SK-N-SH (cell line): ENCODE measurements around the gene ELOVL6. TPM values are rescaled to one million over a fixed set of nuclear protein-coding genes. Genes with fewer than 3 reads are reported as not detected.

Experiments used
- EP300 ChIP-seq, 2 experiments: IDR thresholded peaks; 2 replicates each; pipeline versions ENCODE4 v1.4.0 to v1.6.1; 2012; ENCODE audit warnings: borderline replicate concordance in 1 of 2, low read depth in 1 of 2, low read length in 1 of 2
- FOSL2 ChIP-seq: IDR thresholded peaks from 2 replicates; pipeline ENCODE4 v1.4.0; 2012; ENCODE audit warnings: low read depth, mild to moderate bottlenecking, moderate library complexity, borderline replicate concordance
- GABPA ChIP-seq: IDR thresholded peaks from 2 replicates; pipeline ENCODE4 v1.4.0; 2012; ENCODE audit warnings: low read depth, mild to moderate bottlenecking
- GATA2 ChIP-seq: sonication (generic); formaldehyde crosslinking; IDR thresholded peaks from 2 replicates; pipeline ENCODE4 v1.5.0; 2020; ENCODE audit warnings: mild to moderate bottlenecking, missing genetic modification reagents
- MXI1 ChIP-seq: IDR thresholded peaks from 2 replicates; pipeline ENCODE4 v1.6.1; 2012; ENCODE audit warnings: mild to moderate bottlenecking, low read depth, low read length, improper control_type of control experiment
- RAD21 ChIP-seq: IDR thresholded peaks from 2 replicates; pipeline ENCODE4 v1.6.1; 2012; ENCODE audit warnings: mild to moderate bottlenecking, low read length
- SIN3A ChIP-seq: IDR thresholded peaks from 2 replicates; pipeline ENCODE4 v1.6.1; 2012; ENCODE audit warnings: low read depth, mild to moderate bottlenecking, low read length, moderate library complexity, borderline replicate concordance
- SMC3 ChIP-seq: IDR thresholded peaks from 2 replicates; pipeline ENCODE4 v1.6.1; 2012; ENCODE audit warnings: low read depth, low read length, improper control_type of control experiment
- TEAD4 ChIP-seq: IDR thresholded peaks from 2 replicates; pipeline ENCODE4 v1.4.0; 2012; ENCODE audit warnings: mild to moderate bottlenecking, borderline replicate concordance; ENCODE audit not compliant: insufficient read depth
- ZBTB33 ChIP-seq: IDR thresholded peaks from 2 replicates; pipeline ENCODE4 v1.4.0; 2012; ENCODE audit warnings: low read depth, borderline replicate concordance
- polyA plus RNA-seq, 3 experiments: library from polyadenylated mRNA; depleted of rRNA; stranded (reverse); fragments of >200 nt; gene quantifications; 2 replicates each; pipeline ENCODE4 v1.2.3, GENCODE V29; 2012
- TF ChIP-seq, protein P1 (sequence below): IDR thresholded peaks from 2 replicates; pipeline ENCODE4; 2012
- TF ChIP-seq, protein P2 (sequence below): IDR thresholded peaks from 2 replicates; pipeline ENCODE4 v1.4.0; 2012; ENCODE audit warnings: low read depth
- TF ChIP-seq, protein P3 (sequence below): IDR thresholded peaks from 2 replicates; pipeline ENCODE4 v1.6.1; 2012; ENCODE audit warnings: mild to moderate bottlenecking, low read depth, low read length, moderate library complexity

ELOVL6 gene
- polyA plus RNA-seq, 1 of the 3 experiments (the other 2 are of a cell fraction), result 9.0 TPM

DNA sequence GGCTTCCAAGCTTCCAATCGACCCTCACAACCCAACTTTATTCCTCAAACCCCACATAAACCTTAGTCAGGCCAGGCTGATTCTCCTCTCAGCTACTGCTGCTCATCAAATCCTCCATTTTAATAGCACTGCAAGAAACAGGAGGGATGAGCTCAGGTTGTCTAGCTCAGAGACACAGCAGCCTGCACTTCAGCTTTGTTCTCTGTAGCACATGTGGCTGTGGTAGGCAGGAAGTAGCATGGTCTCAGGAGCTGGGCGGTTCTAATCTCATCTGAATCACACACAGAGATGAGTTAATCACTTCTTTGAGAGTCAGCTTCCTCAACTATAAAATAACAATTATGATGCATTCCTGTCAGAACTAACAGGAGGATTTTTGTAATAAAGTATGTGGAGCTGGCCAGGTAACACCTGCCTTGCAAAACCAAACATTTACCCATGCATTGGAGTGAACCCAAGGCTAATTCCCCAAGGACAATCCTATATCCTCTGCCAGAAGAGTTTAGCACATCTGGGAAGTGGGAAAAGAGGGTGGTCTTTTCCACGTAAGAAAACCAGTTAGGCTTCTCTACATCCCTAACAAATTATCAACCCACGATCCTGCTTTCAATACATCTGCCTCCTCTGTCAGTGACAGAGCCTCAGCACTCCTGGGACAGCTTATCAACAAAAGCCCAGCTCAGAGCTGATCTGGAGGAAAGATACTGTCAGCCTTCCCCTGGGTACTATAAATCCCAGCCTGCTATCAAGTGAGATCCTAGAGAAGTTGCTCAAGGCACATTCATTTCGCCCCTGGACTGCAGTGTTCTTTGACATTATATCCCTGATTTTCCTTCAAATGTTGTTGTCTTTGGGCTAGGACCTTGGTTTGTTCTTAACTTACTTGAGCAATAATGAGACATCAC lies 32.8 kb downstream of the ELOVL6 start (continued):
- TF ChIP-seq ZBTB33 (no peak), TEAD4 (no peak), MXI1 (0 out of 2 replicates have a peak, but pooled peaks have one; percentile 28), RAD21 (peak; percentile 37), FOSL2 (peak; percentile 46; the same call in 1 of the 2 replicates), GABPA (no peak), EP300 (IDR thresholded peaks at IDR 0.05; ENCODE audit: borderline replicate concordance in 1 of 2, low read depth in 1 of 2, low read length in 1 of 2) (peak in 1 of 2 experiments; percentile 82; a peak in 2 of 4 replicates), GATA2 (CRISPR knock-in tag) (peak; percentile 94), SMC3 (no peak), SIN3A (peak; percentile 45; the same call in 1 of the 2 replicates)
- TF ChIP-seq, protein P1, sequence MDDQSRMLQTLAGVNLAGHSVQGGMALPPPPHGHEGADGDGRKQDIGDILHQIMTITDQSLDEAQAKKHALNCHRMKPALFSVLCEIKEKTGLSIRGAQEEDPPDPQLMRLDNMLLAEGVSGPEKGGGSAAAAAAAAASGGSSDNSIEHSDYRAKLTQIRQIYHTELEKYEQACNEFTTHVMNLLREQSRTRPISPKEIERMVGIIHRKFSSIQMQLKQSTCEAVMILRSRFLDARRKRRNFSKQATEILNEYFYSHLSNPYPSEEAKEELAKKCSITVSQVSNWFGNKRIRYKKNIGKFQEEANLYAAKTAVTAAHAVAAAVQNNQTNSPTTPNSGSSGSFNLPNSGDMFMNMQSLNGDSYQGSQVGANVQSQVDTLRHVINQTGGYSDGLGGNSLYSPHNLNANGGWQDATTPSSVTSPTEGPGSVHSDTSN, result peak; percentile 65; the same call in 1 of the 2 replicates
- TF ChIP-seq, protein P2, sequence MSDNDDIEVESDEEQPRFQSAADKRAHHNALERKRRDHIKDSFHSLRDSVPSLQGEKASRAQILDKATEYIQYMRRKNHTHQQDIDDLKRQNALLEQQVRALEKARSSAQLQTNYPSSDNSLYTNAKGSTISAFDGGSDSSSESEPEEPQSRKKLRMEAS, result peak; percentile 85
- TF ChIP-seq, protein P3, sequence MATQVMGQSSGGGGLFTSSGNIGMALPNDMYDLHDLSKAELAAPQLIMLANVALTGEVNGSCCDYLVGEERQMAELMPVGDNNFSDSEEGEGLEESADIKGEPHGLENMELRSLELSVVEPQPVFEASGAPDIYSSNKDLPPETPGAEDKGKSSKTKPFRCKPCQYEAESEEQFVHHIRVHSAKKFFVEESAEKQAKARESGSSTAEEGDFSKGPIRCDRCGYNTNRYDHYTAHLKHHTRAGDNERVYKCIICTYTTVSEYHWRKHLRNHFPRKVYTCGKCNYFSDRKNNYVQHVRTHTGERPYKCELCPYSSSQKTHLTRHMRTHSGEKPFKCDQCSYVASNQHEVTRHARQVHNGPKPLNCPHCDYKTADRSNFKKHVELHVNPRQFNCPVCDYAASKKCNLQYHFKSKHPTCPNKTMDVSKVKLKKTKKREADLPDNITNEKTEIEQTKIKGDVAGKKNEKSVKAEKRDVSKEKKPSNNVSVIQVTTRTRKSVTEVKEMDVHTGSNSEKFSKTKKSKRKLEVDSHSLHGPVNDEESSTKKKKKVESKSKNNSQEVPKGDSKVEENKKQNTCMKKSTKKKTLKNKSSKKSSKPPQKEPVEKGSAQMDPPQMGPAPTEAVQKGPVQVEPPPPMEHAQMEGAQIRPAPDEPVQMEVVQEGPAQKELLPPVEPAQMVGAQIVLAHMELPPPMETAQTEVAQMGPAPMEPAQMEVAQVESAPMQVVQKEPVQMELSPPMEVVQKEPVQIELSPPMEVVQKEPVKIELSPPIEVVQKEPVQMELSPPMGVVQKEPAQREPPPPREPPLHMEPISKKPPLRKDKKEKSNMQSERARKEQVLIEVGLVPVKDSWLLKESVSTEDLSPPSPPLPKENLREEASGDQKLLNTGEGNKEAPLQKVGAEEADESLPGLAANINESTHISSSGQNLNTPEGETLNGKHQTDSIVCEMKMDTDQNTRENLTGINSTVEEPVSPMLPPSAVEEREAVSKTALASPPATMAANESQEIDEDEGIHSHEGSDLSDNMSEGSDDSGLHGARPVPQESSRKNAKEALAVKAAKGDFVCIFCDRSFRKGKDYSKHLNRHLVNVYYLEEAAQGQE, result no peak
